AG10803 (cell line): Measurements from ENCODE around the gene CCDC190.
A peak's percentile ranks its signal among the peaks of the same experiment; 100 is the strongest.
"Not testable (repeated sequence)": the region's sequence is repeated elsewhere in the genome, so short reads cannot be mapped to it uniquely, and the experiment has no call there.

Experiments used
- DNase-seq: peaks from one replicate; pipeline ENCODE4 v3.0.0; 2010; ENCODE audit warnings: low read depth
- H3K4me3 ChIP-seq: 2 replicates; pipeline ENCODE4 v1.5.1; 2011; ENCODE audit warnings: mild to moderate bottlenecking, low read length, control low read depth
- TF ChIP-seq, protein P1 (sequence below): conservative IDR thresholded peaks from 2 replicates; pipeline ENCODE4 v1.5.1; 2011; ENCODE audit warnings: mild to moderate bottlenecking, low read length, control low read depth, inconsistent platforms

CCDC190 gene

DNA sequence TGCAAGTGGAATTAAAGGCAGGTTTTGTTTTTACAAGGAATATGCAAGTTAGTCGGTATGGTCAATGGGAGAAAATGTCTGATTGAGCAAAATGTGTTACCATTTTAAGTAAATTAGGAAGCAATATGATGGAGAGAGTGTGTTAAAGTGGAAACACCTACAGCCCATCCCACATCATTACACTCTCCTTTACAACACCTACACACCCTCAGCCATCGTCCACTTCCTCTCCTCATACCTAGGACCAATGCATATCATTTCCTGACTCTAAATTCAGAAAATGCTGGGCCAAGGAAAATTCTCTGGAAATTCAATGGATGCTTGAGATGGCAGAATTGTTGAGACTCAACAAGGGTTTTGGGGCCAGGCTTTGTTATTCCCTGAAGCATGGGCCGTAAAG is 16.4 kb upstream of the CCDC190 start:
- H3K4me3 ChIP-seq, result no peak overlapping the region
- no peak for DNase-seq
- TF ChIP-seq, protein P1, sequence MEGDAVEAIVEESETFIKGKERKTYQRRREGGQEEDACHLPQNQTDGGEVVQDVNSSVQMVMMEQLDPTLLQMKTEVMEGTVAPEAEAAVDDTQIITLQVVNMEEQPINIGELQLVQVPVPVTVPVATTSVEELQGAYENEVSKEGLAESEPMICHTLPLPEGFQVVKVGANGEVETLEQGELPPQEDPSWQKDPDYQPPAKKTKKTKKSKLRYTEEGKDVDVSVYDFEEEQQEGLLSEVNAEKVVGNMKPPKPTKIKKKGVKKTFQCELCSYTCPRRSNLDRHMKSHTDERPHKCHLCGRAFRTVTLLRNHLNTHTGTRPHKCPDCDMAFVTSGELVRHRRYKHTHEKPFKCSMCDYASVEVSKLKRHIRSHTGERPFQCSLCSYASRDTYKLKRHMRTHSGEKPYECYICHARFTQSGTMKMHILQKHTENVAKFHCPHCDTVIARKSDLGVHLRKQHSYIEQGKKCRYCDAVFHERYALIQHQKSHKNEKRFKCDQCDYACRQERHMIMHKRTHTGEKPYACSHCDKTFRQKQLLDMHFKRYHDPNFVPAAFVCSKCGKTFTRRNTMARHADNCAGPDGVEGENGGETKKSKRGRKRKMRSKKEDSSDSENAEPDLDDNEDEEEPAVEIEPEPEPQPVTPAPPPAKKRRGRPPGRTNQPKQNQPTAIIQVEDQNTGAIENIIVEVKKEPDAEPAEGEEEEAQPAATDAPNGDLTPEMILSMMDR, result no peak

DNA sequence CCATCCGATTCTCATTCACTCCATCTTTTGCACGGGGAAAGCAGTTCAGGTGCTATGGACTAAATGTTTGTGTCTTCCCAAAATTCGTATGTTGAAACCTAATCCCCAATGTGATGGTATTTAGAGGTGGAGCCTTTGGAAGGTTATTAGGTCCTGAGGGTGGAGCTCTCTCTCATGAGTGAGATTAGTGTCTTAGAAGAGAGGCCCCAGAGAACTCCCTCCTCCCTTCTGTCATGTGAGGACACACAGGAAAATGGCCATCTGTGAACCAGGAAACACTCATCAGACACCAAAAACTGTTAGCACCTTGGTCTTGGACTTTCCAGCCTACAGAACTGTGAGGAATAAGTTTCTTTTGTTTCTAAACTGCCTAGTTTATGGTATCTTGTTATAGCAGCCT is 15.8 kb upstream of the CCDC190 start:
- TF ChIP-seq, protein P1, result no peak
- DNase-seq, result no peak
- H3K4me3 ChIP-seq, result no peak overlapping the region

DNA sequence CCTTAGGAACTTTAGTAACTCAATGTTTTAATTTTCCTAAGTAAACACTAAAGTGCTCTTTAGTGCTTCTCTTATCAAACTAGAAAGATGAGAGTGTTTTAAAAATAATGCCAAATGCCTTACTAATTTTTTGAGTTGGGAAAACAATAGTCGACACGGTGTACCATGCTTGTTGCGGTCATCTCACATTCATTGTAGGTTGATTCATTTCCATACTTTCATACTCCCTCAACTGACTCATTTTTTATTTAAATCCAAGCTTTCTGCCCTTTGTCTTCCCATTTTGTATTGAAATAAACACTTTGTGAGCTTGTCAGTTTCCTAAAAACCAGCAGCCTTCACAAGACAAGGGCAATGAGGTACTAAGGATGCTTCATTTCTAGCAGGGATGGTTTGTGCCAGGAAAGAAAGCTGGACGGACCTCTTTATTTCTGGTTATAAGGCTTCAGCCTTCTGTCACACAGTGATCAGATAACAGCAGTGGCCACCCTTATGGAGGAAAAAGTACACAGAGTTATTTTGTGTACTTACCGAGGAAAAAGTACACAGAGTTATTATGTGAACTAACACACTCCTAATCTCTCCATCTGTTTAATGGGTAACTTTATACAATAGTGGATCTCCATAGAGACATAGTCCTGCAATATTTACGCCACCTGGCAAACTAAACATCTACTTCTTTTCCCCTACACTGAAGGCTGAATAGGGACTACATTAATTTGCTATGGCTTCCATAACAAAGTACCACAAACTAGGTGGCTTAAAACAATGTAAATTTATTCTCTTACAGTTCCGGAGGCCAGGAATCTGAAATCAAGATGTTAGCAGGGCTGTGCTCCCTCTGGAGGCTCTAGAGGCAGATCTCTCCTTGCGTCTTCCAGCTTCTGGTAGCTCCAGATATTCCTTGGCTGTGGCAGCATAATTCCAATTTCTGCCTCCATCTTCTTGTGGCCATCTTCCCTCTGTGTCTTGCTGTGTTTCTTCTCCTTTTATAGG is 13.0 kb upstream of the CCDC190 start:
- DNase-seq, result peak; percentile 43
- H3K4me3 ChIP-seq, result no peak overlapping the region
- TF ChIP-seq, protein P1, result peak; percentile 47

DNA sequence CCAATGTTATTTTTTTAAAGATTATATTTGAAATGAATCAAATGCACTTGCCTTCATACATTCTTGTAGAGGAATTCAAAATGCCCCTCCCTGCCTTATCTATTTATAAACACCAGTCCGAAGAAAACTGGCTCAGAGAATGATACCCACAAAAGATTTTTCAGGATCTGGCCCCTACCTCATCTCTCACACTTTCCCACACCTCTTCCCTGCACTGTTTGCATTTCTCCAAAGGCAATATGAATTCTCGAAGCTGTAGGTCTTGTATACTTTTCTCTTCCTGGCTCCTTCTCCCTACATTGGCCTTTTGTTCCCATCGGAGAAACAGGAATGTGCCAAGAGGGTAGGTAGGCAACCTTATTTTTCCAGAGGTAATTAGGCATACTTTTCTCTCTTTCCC is 12.0 kb upstream of the CCDC190 start:
- DNase-seq, result no peak
- TF ChIP-seq, protein P1, result no peak
- no peak overlapping the region for H3K4me3 ChIP-seq

DNA sequence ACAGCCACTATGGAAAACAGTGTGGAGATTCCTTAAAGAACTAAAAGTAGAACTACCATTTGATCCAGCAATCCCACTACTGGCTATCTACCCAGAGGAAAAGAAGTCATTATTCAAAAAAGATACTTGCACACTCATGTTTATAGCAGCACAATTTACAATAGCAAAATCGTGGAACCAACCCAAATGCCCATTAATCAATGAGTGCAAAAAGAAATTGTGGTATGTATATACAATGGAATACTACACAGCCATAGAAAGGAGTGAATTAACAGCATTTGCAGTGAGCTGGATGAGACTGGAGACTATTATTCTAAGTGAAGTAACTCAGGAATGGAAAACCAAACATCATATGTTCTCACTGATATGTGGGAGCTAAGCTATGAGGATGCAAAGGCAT is 10.4 kb upstream of the CCDC190 start:
- not testable (repeated sequence) for H3K4me3 ChIP-seq, DNase-seq

DNA sequence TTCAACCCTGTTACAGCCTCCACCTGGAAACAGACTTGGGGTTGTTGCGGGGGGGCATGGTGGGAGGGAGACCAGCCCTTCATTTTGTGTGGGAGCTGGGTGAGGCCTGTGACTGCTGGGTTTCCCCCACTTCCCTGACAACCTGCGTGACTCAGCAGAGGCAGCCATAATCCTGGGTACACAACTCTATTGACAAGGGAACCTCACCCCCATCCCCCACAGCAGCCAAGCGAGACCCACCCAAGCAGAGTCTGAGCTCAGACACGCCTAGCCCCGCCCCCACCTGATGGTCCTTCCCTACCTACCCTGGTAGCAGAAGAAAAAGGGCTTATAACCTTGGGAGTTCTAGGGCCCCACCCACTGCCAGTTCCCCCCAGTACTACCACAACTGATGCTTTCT is 8.0 kb upstream of the CCDC190 start:
- no peak for DNase-seq
- no peak overlapping the region for H3K4me3 ChIP-seq
- TF ChIP-seq, protein P1, result no peak

DNA sequence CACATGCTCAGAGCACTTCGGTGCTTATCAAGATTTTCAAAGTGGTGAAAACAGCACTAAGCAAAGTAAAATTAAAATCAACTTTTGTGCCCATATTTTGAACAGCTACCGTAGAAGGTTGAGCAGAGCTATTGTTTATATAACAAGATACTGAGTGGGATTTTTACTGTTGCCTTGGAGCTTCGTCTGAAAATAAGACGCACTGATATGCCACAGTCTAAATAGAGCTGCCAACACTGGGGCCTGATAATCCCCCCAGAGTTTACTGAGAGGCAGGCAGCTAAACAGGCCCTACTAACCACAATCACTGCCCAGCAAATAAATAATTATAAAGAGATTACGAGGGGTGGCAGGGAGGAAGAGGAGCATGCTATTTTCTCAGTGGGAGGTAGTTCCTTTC is 650 bp upstream of the CCDC190 start:
- TF ChIP-seq, protein P1, result no peak
- DNase-seq, result no peak

More for the DNA sequence above, 650 bp upstream of the CCDC190 start:
- H3K4me3 ChIP-seq, result no peak overlapping the region
